Stimulated activated CD8-positive, alpha-beta memory T cell treated with anti-CD3 and anti-CD28 coated beads, Interleukin-15, amount 100 ng/mL, for 48 hours (primary cell): ENCODE measurements around the gene FSTL1.
A peak's percentile ranks its signal among the peaks of the same experiment; 100 is the strongest.
"Not testable (repeated sequence)": the region's sequence is repeated elsewhere in the genome, so short reads cannot be mapped to it uniquely, and the experiment has no call there.

ENCODE experiments used
- DNase-seq, 2 donors: peaks; one replicate each; pipeline ENCODE4 v3.0.0-alpha.2; 2020; ENCODE audit warnings: low read depth in 2 of 2

FSTL1 gene

DNA sequence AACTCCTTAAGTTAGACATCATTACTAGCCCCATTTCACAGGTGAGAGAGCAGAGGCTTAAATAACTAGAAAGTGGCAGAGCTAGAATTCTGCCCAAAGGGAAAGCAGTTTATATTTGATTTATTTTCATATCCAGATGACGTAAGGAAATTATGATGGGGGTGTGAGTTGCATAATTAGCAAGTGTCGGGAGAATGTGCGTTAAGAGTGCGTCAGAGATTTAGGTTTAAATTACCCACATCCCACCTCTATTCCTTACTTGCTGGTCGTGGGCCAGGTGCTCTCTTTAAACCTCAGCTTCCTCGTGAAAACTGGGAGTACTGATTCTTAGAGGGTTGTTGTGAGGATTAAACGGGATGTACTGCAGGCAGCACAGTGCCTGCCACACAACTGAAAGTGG lies 32.3 kb downstream of the FSTL1 start:
- DNase-seq, result no peak

DNA sequence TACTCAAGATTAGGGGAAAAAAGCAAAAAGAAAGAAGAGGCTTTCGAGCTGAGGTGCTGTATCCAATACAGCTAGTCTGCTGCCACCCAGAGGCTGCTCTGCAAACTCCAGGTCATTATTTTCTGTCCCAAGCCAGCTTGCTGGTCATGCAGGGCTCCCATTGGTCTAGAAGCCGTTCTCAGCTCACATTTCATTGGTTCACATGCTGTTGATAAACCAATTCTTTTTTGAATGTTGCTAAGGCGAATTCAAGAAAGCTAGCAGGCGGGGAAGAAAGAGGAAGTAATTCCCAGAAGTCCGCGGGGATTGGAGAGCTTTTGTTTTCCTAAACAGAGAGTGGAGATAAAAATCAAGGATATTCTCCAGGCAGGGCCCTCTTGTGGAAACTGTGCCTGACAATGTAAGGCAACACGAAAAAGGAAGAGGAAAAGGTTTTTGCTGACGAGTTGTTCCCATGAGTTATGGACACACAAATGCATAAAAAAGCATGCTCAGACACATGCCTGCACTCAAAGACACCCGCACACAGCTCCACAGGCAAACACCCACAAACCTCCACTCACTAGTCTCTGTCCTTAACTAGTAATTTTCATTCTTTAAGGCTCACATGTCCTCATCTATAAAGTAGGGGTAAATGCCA lies 33.4 kb downstream of the FSTL1 start:
- peak; percentile 73 to 75 for DNase-seq

DNA sequence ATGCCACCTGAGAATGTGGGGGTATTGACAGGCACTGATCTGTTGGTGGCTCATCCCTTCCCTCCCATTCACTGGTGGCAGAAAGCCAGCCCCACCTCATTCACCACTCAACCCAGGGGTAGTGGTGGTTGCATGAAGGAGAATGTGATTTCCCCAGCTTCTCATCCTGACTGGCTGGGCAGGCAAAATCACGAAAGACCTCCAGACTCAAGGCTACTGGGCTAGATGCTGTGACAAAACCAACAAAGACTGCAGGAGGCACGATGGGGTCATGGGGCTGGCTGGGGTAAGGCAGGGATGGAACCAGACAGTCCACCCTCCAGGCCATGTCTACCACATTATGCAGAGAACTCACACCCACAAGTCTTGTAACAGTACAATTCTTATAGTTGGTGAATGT lies 33.9 kb downstream of the FSTL1 start:
- no peak for DNase-seq

DNA sequence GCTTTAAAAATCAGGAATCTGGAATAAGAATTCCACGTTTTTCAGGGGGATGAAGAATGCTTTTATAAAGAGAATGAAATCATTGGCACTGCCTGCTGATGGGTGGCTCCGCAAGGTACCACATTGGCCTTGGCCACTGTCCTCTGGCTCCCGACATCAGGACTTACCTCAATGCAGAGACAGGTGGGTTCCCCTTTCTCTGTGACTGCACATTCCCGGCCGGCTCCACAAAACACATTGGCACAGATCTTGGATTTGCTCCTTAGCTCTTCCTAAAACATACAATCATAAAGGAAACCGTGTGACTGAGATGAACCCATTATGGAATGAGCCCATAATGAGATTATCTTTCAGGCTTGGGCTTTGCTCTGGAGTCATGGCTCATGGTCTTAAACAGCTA lies 35.0 kb downstream of the FSTL1 start:
- no peak for DNase-seq

DNA sequence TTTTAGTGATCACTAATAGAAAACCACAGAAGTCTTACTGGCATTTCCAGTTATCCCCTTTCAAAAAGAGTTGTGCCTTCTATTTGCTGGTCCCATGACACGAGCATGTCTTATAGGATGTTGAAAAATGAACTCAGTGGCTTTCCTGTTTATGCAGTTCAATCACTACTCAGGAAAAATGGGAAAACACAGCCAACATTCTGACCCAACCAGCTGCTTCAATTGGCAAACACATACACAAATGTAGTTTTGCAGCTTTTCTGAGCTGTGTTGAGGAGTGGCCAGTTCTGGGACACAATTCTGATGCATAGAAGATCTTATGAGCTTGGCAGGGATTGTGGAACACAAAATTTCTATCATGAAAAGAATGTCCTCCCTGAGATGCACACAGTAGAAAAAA lies 40.3 kb downstream of the FSTL1 start:
- DNase-seq, result no peak

DNA sequence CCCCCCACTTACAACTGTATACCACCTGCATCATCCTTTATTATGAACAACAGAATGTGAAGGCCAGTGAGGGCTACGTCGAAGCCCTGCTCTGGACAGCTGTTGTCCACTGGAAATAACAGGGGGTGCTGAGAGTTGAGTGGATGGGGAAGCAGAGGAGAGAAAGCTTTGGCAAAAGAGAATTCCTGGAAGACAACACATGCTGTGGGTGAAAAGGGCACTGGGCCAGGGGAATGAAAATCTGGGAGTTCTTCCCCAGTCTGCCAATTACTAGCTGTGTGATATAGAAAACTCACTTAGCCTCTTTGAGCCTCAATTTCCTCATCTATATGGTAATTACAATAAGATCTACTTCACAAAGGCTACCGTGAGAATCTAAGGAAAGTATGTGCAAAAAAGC lies 40.7 kb downstream of the FSTL1 start:
- DNase-seq, result no peak

DNA sequence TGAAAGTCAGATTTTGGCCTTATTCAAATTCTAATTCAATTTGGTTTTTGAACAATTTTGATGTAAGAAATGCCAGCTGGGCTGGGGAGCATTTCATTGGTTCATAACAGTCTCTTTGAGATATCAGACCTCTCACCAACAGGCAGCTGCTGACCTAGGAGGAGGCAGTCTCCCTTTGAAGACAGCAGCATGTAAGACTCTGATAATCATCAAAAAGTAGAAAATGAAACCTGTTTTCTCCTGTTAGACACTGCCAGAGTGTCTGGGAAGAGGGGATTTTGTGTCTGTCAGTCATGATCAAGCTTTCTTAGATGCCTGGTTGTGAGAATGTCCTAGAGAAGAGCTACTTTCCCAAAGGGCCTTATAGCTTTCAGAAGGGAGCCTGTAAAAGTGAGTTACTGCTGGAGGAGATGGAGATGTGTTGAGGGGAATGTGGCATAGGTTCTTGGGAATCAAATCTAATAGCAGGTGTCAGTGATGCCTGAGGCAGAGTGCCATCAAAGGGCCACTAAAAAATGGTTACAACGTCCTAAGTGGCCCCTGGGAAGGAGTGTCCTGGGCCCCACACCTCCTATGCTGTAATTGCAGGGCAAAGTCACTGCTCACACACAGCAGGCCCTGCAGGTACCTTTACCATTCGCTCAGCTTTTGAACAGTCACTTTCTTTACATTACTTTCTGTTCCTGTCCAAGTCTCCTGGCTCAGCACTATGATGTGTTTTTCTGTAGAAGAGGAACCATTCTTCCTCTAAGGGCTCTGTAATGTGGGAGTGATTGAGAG lies 43.1 kb downstream of the FSTL1 start:
- DNase-seq, result no peak

DNA sequence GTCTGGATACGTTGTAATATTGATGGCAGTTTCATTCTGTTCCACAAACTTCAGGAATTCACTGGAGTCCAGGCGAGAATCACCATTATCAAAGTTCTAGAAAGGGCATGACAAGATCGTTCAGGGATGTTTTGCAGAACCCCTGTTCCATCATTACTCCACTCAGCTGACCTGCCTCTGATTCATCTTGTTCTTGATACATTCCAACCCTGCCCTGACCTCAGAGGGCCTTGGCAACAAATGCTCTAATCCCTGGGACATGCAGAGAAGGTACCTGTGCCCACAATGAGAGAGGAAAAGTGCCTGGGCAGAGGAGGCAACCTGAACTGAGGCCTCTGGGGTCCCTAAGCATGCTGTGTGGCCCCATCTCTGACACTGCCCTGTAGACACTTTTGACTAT lies 45.9 kb downstream of the FSTL1 start:
- DNase-seq, result no peak

DNA sequence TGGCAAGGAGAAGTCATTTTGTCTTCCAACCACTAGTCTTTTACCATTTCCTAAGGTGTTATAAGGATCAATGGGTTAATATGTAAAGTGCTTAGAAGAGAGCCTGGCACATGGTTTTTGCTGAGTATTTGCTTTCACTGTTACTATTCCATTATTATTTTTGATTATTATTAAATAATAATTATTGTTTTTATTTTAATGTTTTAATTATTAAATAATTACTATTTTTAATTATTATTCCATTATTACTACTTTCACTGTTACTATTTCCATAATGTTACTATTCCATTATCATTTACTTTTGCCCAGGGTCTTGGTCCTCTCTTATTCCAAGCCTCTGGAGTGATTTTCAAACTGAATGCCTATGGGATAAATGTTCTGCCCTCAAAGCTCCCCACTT lies 48.5 kb downstream of the FSTL1 start:
- DNase-seq, result no peak

DNA sequence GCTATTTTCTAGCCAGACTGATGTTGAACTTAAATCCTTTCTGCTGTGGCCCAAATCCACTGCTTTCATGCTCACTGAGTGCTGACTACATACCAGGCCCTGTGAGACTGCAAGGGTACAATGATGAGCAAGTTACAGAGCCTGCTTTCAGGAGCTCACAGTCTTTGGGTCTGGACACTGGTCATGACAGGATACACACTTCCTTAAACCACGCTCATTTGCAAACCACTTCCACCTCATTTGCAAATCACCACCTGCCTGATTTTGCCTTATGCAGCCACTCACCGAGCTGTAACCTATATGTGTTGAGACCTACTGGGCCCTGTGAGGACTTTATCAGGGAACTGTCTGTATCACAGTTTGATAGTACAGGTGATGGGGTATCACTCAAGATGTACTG lies 51.4 kb downstream of the FSTL1 start:
- DNase-seq, result no peak

DNA sequence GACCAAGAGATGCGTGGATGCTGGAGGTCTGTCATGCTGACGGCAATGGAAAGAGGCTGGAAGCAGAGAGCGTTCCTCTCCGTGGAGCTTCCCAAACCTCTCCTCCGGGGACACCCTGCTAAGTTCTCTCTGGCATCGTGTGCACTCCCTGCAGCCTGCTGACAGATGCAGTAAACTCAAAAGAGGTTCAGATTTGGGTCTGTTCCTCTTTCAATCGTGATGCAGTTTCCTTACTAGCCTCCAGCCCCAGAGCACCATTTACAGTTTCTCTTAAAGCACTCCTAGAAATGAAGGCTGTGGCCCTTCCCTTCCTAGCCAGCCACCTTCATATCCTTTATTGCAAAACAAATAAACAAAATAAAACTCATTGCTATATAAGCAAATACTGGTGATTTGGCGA lies 54.3 kb downstream of the FSTL1 start:
- DNase-seq, result no peak

DNA sequence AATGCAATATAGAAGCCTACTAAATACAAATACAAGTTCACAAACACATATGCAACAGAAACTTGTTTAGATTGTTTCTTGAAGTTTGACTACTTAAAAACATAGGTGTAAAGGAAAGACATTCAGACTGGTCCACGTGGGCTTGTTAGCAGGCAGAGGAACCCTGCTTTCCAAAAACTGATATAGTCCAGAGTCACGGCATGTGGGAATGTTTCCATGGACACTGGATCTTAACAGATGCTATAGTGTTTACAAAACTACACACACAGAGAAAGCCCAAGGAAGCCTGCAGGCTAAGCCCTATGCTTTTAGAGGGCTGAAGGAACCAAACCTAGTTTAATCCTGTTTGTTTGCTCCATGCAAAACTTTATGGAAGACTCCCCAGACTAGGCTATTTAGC lies 56.4 kb downstream of the FSTL1 start:
- no peak for DNase-seq

DNA sequence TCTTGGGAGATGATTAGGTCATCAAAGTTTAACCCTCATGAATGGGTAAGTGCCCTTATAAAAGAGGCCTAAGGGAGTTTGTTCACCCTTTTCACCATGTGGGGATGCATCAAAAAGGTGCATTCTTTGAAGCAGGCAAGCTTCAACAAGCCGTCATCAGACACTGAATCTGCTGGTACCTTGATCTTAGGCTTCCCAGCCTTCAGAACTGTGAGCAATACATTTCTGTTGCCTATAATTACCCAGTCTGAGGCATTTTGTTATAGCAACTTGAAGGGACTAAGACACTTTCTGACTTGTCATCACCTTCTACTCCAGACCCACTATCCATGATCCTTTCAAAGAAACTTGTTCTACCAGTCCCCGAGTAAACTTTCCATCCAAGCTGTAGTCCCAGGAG lies 57.0 kb downstream of the FSTL1 start:
- no peak for DNase-seq

DNA sequence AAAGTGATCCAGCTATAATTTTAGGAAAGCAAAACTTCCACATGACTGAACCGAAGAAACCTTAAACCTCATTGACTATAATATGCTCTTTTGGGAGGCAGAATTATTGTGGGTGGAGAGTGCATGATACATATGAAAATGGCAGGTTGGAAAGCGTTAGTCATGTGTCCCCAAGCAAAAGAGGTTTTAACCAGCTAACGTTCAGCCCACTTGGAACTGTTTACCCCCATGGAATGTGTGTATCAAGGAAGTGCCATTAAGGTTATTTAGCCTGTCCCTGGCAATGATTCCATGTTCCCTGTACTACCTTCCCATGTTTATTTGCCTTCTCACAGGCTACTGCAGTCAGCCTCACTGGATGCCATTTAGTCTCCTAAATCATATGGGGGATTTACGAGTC lies 57.5 kb downstream of the FSTL1 start:
- DNase-seq, result no peak

DNA sequence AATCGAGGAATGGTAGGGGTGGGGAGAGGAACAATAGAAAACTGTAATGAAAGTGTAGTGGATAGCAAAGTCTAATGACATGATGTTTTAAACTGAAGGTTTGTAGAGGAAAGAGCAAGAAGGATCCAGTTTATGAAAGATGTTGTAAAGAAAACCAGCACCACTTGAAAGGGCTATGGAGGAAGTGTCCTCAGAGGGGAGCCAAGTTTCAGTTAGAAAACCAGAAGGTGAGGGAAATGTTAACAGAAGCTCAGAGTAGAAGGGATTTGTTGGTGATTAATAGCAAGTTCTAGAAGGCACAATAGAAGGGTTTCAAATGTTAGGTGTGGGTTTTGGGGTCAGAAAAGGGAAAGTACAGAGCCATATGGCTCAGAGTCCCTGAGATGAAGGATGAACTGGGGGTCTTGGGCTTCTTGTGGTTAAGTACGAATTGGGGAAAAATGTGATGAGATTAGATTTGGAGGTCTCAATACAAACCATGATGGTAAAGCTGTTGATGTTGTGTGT lies 67.8 kb downstream of the FSTL1 start:
- DNase-seq, result no peak

DNA sequence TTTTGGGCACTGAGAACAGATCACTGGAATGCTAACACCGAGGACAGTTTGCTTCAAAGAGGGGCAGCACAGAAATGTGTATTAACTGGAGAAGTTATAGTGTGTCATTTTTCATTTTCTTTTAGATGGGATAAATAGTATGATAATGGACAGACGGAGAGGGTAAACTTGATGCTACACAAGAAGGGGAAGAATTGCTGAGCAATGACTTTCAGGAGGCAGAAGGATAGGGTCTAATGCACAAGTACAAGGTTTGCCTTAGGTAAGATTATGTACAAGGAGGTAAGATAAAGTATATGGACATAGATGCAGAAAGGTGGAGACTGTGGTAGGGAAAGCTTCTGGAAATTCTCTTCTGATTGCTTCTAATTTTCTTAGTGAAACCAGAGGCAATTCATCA lies 69.3 kb downstream of the FSTL1 start:
- no peak for DNase-seq

DNA sequence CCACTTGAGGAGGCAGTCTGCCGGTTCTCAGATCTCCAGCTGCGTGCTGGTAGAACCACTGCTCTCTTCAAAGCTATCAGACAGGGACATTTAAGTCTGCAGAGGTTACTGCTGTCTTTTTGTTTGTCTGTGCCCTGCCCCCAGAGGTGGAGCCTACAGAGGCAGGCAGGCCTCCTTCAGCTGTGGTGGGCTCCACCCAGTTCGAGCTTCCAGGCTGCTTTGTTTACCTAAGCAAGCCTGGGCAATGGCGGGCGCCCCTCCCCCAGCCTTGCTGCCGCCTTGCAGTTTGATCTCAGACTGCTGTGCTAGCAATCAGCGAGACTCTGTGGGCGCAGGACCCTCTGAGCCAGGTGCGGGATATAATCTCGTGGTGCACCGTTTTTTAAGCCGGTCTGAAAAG lies 72.8 kb downstream of the FSTL1 start:
- not testable (repeated sequence) for DNase-seq

DNA sequence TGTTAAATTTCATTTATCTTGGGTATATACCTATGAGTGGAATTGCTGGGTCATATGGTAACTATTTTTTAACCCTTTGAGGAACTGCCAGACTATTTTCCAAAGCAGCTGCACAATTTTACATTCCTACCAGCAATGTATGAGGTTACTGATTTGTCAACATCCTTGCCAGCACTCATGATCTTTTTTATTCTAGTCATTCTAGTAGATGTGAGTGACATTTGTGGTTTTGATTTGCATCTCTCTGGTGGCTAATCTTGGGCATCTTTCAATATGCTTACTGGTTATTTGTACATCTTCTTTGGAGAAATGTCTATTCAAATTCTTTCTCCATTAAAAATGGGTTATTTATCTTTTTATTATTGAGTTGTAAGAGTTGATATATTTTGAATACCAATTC lies 80.3 kb downstream of the FSTL1 start:
- DNase-seq, result no peak

DNA sequence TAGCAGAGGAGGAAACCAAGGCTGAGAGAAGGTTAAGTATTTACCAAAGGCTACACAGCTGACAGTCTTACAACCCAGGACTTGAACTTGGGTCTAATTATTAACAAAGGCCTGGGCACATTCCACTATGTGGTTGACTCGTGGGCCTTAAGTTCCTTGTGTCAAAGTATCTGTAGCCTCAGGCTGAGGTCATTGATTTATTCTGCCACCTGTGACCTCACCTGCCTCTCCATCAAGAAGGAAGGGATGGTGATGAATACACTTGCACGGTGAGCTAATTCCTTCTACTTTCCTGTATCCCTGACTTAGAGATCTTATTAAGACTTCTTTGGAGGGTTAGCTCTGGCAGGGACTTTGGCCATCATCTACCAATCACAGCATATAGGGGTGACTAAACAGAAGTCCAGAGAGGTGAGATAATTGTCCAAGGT lies 81.7 kb downstream of the FSTL1 start:
- no peak for DNase-seq

DNA sequence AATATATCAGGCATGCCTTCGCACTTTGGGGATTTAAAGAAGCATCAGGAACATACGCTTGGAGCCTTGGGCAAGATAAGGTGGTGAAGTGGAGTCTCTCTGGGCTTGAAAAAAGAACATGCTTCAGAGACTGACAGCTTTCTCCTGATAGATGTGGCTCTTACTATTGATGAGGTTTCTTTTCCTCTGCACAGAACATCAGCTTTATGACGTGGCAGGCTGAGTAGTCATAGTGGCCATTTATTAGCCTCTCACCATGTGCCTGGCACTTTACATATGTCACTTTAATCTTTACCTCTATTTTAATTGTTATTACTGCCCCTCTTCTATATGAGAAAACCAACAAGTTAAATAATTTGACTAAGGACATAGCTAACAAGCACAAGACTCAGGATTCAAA lies 82.6 kb downstream of the FSTL1 start:
- no peak for DNase-seq

DNA sequence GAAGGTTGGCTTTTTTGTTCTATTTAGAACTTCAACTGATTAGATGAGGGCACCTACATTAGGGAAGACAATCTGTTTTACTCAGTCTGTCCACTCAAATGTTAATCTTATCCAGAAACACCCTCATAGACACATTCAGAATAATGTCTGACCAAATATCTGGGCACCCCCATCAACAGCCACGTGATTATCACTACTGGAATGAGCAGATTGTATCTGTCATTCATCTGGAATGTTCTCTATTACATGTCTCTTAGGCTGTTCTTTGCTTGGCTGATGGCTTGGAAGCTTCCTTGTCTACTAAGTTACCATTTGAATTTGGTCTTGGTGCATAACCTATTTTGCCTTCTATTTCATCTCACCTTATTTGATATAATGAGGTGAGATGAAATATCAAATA lies 86.0 kb downstream of the FSTL1 start:
- no peak for DNase-seq

DNA sequence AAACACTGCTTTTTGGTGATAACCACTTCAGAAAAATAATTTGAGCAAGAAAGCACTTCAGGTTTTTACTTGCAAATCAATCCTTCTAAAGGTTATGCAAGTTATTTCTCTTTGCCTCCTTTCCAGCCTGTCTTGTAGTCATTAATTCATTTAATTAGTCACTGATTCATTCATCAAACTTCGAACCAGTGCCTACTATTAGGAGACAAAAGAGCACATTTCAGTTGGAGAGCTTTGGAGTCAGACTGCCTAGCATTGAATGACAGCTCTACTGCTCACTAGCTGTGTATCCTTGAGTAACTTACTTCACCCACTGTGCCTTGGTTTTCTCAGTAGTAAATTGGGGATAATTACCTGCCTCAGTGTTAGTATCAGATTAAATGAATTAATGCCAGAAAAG lies 86.7 kb downstream of the FSTL1 start:
- no peak for DNase-seq

DNA sequence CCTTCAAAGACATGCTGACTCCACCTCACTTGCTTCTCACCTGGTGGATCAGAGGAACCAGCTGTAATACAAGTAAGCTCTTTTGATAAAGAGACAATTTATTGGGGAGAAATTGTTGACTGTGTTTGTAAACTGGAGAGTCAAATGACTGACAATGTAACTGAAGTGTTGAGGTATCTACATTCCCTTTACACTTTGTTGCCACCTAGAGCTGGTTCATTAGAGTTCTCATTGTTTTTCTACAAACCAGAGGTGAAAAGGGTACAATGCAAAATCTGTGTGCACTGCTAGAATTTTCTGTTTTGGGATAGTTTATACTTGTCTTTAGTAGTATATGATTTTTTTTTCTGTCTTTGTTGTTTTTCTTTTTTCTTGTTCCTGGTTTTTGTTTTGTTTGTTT lies 93.0 kb downstream of the FSTL1 start:
- DNase-seq, result no peak

DNA sequence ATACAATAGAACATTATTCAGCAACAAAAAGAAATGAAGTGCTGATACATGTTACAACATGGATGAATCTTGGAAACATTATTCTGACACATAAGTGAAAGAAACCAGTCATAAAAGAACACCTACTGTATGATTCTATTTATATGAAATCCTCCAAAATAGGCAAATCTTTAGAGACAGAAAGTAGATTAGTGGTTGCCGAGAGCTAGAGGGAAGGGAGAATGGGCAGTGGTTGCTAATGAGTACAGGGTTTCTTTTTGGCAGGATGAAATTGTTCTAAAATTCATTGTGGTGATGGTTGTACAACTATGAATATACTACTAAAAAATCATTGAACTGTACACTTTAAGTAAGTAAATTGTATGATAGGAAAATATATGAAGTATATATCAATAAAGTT lies 95.3 kb downstream of the FSTL1 start:
- no peak for DNase-seq
